Activated effector memory CD4-positive, alpha-beta T cell treated with anti-CD3 and anti-CD28 coated beads, Interleukin-2, amount 50 U/mL, for 16 hours (primary cell): Measurements from ENCODE around the gene CAV2.

Experiments
- DNase-seq: peaks from one replicate; pipeline ENCODE4 v3.0.0-alpha.2; 2020

CAV2 gene

DNA sequence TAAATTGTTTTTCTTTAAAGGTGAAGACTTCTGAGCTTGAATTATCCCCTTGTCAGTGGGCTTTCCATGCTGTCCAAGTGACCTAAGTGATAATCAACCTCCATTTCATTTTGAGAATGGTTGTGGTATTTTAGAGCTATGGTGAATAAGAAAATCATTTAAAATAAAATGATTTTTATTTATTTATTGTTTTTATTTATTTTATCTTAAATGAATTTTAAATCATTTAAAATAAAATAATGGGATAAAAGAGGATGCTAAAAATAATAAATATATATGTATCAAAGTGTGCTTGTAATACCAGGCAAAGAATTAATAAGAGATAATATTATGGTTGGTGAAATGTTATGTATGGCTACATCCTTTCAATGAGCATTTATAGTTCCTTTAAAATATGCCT lies 49.8 kb downstream of the CAV2 start:
- no peak for DNase-seq

DNA sequence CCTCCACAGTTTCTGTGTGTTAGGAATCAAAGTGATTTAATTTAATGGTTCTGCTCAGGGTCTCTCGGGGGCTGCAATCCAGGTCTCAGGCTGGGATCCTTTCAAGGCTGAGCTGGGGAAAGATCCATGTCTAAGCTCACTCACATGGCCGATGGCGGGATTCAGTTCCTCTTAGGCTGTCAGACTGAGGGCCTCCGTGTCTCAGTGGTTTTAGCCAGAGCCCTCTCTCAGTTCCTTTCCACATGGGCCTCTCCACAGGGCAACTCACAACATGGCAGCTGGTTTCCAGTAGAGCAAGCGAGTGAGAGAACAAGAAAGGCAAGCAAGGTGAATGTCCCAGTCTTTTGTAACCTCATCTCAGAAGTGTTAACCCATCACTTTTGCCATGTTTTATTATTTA lies 52.2 kb downstream of the CAV2 start:
- DNase-seq: no peak

DNA sequence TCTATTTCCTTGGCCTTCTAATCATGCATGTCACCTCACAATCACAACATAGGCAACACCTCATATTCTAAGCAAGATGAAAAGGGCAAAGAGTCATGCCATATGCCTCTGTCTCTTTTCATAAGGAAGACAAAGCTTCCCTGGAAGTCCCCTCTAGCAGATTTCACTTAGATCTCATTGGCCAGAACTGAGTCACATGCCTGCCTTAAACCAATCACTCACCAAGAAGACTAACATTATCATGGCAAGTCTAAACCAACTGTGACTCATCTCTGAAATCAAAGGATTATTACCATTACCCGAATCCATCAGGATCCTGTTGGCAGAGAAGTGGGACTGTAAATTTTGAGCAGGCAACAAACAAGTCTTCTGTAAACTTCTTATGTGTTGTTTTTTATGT lies 53.1 kb downstream of the CAV2 start:
- DNase-seq: no peak

DNA sequence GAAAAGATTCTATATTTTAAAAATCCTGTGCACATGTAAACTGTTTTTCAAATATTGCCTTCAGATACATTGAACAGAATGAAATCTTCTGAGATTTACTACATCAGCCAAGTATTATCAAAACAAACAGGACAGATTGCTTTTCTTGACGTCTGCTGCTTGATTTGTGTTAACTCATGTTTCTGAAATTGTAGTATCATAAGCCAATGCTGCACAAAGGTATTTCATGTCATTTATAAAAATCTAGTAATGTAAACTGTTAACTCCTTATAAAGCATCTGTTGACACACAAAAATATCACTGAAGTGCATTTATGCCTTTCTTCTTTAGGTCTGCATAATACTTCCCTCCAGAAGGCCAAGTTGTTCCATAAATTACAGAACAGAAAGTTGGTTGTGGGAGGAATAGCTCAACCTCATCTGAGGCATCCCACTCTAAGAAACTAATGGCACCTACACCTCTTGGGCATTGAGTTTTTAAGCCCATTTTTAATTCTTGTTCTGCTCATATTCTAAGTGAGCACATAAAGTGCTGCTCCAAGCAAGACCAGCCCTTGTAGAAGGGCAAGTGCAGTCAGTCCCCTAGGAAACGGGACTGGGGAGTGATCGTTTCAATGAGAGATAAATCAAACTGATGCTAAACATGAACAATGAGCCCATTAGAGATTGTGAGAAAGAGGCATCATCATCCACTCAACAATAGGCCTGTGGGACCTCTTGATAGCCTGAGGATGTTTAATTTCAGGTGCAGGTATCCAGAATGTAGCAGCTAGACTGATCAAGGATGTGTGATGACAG lies 53.8 kb downstream of the CAV2 start:
- no peak for DNase-seq

DNA sequence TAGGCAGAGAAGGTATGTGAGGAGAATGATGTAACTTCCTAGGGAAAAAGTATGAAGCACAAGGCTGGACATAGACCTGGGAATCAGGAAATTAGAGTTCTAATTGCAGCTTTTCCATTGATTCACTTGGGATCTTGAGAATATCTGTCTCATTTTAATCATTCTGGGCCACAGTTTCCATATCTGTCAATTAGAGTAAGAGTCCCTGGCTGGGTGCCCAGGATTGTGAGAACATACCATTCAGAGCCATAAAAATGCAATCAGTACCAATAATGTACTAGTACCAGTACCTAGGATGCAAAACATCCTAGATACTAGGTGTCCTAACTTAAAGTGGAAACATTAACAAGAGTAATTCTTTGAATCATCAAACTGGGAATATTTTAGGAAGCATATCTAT lies 54.9 kb downstream of the CAV2 start:
- DNase-seq: no peak

DNA sequence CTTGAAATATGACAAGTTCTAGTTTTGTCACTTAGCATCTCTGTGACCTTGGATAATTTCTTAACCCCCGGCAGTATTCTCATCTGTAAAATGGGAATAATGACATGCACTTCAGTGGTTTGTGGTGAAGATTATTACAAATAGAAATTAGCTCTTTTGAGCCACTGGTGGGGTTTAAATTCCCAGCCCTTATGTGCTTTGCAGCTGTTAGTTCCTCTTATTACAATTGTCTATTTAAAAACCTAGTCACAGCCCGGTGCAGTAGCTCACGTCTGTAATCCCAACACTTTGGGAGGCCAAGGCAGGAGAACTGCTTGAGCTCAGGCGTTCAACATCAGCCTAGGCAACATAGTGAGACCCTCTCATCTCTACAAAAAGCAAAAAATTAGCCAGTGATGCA lies 55.4 kb downstream of the CAV2 start:
- no peak for DNase-seq

DNA sequence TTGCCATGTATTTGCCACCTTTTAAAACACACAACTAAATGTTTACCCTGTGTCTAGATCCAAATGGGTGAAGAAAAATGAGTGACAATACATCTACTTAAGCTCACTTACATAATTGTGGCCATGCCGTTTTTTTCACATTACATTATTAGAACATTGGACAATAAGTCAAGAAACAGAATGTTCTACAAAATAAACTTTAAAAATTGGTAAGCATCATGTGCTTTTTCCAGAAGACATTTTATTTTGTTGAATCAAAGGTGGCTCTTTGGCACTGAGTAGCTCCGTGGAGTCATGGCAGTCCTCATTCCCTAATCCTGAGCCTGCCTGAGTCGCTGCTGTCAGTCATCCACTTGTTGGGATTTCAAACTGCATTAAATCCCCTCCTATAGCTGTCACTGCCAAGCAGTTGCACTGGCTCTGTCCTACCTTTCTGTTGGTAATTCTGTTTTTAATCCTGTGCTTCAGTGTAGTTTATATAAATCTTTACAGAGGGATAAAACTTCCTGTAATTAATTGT lies 57.6 kb downstream of the CAV2 start:
- no peak for DNase-seq

DNA sequence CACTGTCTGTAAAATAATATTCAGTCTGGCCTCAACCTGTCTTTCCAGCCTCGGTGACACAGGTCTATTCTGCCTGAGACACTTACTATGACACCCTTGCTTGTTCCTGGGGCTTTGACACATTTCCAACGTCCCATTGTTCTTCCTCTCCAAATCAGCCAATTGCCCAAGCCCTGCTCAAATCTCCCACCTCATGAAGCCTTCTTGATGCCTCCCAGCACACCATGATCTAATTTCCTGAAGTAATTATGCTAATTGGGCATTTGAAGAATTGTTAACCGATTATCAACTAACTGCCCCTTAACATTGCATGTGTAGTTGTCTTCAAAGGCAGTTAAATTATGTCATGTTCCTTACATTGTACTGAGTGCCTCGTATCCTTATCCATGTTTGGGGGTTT lies 58.4 kb downstream of the CAV2 start:
- no peak for DNase-seq
